Measurements from ENCODE around the gene ABCA4.

GRCh38 chr1:94125551-94126514 is 4.9 kb upstream of the ABCA4 start:
- no peak for TF ChIP-seq EZH2 (IDR thresholded peaks at IDR 0.05; ENCODE audit: borderline replicate concordance, low read depth, low read length, severe bottlenecking)
- no peak for TF ChIP-seq CTCF (IDR thresholded peaks at IDR 0.05; ENCODE audit: borderline replicate concordance, extremely low read depth, low read length, poor library complexity, severe bottlenecking)

All from DND-41 (cell line).